Activated CD4-positive, CD25-positive, alpha-beta regulatory T cell treated with anti-CD3 and anti-CD28 coated beads, Interleukin-2, amount 50 U/mL, for 24 hours (primary cell): ENCODE results near the gene SLFN11.
A peak's percentile ranks its signal among the peaks of the same experiment; 100 is the strongest.
"Not testable (repeated sequence)": the region's sequence is repeated elsewhere in the genome, so short reads cannot be mapped to it uniquely, and the experiment has no call there.

Experiments
- ATAC-seq, 2 donors: fragments of 150-1000 bp; cut with Tn5 transposase; one replicate each; pipeline ENCODE4 v1.10.0; 2021; ENCODE audit warnings: mild to moderate bottlenecking in 1 of 2, moderate library complexity in 1 of 2

SLFN11 gene

DNA sequence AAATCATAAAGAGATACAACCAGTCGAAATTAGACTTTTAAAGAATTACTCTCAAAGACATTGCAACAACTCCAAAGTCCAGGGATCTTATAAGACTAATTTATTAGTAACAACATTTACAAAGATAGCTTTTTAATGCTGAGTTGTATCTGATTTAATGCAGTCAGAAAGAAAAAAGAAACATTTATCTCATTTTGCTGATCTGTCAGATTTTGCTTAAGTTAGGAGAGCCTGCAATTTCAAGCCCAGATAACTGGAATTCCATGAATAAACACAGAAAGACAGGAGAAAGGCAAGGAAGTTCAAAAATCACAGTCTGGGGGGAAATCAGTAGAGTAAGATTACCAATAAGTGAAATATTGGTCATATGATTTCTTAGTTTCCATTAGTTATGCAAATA lies 22.9 kb downstream of the SLFN11 start:
- ATAC-seq: no peak

DNA sequence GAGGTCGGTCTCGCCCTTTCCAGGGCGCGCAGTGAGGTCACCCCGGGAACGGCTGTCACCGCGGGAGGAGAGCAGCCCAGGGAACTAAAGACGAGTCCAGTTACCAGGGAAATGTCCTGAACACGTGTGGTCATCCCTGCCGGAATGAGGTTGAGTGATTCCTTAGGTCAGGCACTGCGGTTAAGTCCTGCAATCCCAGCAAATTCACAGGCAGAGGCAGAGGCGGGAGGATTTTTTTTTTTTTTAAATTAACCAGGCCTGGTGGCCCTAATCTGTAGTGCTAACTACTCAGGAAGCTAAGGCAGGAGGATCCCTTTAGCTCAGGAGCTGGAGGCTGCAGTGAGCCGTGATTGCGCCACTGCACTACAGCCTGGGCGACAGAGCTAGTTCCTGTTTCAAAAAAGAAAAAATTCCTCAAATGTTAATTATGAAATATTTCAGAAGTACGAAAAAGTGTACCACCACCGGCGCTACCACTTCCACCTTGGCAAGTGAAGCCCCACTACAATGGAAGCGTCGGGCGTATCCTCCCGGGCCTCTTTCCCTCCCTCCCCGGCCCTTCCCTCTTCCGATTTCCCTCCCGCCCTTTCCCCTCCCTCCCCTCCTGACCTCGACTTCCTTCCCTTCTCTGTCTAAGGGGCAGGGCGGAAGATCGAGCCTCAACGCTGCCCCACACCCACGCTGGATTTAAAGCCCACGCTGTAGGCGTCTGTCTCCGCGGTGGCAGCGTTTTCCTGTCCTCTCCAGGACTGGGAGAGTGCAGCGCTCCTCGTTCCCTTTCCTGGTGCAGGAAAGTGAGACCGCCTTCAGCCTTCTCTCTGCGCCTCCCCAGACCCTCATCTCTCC lies 27.3 kb downstream of the SLFN11 start:
- peak; percentile 45 to 51 for ATAC-seq

DNA sequence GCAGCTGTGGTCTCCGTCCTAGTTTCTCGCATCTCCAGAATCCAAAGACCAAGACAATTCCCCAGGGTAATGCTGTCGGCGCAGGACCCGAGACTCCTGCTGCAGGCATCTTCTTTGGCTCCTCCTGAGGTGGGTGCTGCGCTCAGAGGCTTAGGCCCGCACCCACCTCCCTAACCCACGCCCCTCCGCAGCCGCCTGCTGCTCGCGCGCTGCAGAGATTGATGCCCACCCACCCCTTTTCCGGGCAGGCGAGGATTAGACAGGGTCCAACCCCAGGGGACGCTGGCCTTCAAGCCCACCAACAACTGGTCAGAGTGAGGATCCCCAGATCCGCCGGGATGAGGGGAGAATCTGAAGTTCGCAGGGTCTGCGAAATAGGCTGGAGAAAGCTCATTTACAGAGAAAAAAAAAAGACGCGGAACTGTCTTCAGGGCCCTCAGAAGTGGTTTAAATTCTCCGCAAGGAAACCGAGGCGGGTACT lies 27.9 kb downstream of the SLFN11 start:
- no peak for ATAC-seq

DNA sequence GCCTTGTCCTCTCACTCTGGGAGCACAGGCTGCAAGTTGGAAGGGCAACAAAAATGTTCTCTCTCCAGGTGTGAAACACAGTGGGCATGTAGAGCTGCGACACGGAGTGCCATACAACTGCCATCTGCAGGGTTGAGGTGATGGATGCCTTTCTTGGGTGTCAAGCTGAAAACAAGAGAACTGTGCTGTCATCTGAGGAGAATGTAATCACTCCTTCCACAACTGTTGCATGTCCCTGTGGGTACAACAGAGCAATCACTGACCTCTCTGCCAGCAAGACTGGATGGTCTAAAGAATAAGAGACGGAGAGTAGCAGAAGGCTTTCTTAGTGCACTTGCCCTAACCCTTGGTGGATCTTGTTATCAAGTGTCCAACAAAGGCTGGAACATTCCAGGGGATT lies 29.2 kb downstream of the SLFN11 start:
- no peak for ATAC-seq

GRCh38 chr17:35342276-35342675 lies 31.1 kb downstream of the SLFN11 start:
- no peak for ATAC-seq

GRCh38 chr17:35341411-35341992 lies 31.9 kb downstream of the SLFN11 start:
- ATAC-seq: no peak

DNA sequence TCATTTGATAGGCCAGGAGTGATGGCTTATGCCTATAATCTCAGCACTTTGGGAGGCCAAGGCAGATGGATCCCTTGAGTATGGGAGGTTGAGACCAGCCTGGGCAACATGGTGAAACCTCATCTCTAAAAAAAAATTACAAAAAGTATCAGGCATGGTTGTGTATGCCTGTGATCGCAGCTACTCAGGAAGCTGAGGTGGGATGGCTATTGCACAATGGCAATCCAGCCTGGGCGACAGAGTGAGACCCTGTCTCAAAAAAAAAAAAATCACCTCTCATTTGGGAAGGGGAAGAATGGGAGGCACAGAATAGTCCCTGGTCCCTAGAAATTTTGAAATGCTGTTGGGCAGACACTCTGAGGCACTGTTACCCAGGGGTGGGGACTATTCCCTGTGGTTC lies 35.2 kb downstream of the SLFN11 start:
- ATAC-seq: no peak

DNA sequence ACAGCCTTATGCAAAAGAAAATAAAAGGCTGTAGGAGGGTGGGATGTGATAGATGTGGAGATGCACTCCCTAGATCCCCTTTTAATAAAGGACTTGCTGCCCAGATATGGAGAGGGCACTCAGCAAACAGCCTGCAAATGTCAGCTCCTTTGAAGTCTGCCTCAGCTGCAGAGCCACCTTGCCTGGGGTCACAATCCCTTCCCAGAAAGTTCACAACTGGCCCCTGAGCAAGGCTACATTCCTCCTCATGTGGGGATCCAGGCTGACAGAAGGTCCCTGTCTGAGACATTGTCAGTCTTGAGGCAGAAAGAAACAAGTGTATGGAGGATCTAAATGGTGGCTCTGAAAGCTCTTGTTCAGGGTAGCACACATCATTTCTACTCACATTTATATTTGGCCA lies 36.1 kb downstream of the SLFN11 start:
- no peak for ATAC-seq

DNA sequence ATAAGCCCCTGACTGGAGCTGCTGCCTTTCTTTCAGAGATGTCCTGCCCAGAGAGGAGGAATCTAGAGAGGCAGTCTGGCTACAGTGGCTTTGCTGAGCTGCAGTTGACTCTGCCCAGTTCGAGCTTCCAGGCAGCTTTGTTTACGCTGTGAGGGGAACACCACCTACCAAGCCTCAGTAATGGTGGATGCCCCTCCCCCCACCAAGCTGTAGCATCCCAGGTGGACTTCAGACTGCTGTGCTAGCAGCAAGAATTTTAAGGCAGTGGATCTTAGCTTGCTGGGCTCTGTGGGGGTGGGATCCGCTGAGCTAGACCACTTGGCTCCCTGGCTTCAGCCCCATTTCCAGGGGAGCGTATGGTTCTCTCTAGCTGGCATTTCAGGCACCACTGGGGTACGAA lies 39.8 kb downstream of the SLFN11 start:
- ATAC-seq: not testable (repeated sequence)

DNA sequence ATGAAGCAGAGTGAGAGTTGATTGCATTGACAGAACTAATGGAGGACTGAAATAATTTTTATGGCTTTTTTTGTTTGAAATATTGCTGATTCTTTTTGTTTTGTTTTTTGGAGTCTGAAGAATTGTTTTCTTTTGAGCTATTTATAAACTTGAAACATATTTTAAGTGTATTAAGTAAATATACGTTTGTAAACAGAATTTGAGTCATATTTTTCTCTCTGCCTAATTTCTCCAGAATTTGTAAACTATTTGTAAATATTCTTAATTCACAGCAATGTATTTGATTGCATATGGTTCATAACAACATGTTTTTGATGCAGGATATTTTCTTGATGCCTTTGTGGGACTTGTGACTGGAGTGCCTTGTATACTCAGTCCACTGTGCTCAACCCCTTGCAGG lies 50.7 kb downstream of the SLFN11 start:
- ATAC-seq: no peak

- no peak for ATAC-seq
Observed at GRCh38 chr17:35315971-35316370, 57.5 kb downstream of the SLFN11 start.

DNA sequence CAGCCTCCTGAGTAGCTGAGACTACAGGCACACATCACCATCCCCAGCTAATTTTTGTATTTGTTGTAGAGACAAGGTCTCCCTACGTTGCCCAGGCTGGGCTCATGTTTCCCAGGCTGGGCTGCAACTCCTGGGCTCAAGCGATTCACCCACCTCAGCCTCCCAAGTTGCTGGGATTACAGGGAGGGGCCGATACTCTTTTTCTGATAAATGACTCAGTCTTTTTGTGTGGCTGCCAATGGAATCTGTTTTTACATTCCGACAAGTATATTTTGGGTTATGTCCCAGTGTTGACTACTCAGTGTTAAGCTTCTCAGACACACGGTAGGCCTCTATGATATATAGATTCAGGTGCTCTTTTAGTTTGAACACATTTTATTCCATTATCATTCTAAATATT lies 58.1 kb downstream of the SLFN11 start:
- no peak for ATAC-seq

DNA sequence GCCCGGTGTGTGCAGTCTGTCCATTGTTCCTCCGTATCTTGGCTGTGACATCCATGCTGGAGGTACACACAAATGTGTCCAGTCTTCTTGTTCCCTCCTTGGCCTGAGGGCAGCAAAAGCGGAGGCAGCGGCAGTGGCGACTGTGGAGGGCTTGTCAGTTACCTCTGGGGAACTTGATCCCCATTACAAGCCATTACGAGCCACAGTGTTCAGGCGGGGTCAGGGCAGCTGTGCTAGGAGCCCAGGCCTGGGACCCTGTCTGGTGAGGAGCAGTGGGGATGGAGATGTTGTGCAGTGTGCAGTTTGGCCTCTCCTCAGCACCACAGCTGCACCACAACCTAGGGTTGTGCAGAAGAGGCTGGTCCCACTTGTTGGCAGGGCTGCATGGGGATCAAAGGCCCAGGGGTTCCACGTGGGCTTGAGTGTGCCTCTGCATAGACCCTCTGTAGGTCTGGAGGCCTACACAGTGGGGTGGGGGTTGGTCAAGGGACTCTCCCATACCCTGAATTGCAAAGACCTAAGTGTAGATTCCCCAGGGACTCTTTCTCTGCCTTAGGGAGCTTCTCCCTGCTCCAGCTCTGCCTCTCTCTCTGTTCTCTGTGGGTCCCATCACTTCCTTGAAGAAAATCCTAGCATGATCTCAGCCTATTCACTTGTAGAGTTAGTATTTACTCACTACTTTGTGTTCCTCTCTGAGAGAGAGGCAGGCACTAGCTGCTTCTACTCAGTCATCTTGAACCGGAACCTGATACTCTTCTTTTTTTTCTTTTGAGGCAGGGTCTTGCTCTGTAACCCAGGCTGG lies 58.8 kb downstream of the SLFN11 start:
- no peak for ATAC-seq

- ATAC-seq: no peak
Observed at GRCh38 chr17:35313875-35314409, 59.5 kb downstream of the SLFN11 start.

GRCh38 chr17:35312790-35313711 lies 60.4 kb downstream of the SLFN11 start:
- peak; percentile 84 to 88 for ATAC-seq

DNA sequence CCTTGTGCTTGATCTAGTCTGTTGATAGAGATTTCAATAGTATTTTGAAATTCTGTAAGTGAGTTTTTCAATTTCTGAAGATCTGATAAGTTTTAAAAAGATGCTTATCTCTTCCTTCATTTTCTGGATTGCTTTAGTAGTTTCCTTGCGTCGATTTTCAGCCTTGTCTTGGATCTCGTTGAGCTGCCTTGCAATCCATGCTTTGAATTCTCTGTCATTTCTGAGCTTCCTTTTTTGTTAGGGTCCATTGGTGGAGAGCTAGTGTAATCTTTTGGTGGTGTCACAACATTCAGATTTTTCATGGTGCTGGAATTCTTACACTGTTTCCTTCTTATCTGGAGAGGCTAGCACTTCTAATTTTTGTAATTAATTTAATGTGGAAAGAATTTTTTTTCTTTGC lies 61.1 kb downstream of the SLFN11 start:
- no peak for ATAC-seq

DNA sequence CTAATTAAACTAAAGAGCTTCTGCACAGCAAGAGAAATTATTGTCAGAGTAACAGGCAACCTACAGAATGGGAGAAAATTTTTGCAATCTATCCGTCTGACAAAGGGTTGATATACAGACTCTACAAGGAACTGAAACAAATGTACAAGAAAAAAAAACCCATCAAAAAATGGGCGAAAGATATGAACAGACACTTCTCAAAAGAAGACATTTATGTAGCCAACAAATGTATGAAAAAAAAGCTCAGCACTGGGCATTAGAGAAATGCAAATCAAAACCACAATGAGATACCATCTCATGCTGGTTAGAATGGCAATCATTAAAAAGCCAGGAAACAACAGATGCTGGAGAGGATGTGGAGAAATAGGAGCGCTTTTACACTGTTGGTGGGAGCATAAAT lies 64.1 kb downstream of the SLFN11 start:
- not testable (repeated sequence) for ATAC-seq
